Measurements from ENCODE around the gene UBE2K. TPM values are rescaled to one million over a fixed set of nuclear protein-coding genes. Genes with fewer than 3 reads are reported as not detected.
"Not testable (repeated sequence)": the region's sequence is repeated elsewhere in the genome, so short reads cannot be mapped to it uniquely, and the experiment has no call there.

UBE2K gene, protein sequence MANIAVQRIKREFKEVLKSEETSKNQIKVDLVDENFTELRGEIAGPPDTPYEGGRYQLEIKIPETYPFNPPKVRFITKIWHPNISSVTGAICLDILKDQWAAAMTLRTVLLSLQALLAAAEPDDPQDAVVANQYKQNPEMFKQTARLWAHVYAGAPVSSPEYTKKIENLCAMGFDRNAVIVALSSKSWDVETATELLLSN
- total RNA-seq (2012; rRNA removed), result 16.0 and 19.9 TPM in 2 replicates

DNA sequence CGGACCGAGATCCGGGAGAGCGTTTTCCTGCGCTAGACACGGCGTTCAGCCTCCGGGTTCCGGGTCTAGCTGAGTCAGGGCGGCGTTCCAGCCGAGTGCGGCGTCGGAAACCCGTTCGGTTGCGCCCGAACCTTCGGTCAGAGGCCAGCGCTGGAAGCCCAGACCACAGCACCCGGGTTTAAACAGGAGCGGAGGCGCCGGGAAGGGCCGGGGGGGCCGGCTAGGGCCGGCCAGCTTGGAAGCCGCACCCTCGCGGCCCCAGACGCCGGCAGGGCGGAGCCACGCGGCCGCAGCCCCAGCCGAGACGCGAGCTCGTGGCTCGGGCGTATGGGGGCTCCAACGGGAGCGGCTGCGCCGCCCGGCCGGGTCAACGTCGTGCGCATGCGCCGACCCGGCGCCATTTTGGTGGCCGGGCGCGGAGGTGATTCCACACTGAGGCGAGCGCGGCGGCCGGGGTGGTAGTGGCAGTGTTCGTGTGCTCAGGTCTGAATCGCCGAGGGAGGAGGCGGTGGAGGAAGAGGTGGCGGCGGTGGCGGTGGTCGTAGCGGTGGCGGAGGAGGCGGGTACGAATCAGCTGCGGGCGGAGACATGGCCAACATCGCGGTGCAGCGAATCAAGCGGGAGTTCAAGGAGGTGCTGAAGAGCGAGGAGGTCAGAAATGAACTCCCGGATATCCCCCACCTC, at the start of gene UBE2K:
UBE2K (plus strand) TSS at position 397 of the 684 bp plus-strand sequence; CDS start at position 589, 192 bp downstream.
- H3K4me2 ChIP-seq (ENCODE audit: low read length), result peak within 1 kb of the TSS; percentile 85
- peaks cover 7% of the 10 kb centered on the region for H3K36me3 ChIP-seq (ENCODE audit: insufficient read depth, low read length)
- H3K4me3 ChIP-seq (ENCODE audit: low read length), result peak within 1 kb of the TSS; percentile 98
- peaks cover 20% of the 10 kb centered on the region for H3K4me1 ChIP-seq (ENCODE audit: control insufficient read depth, insufficient read depth, low read length)
- no peaks in the 10 kb centered on the region for H3K27me3 ChIP-seq (ENCODE audit: control insufficient read depth, insufficient read depth, low read length)
- no peaks in the 10 kb centered on the region for H3K9me3 ChIP-seq (replicated peaks; ENCODE audit: low read length)
- H3K9ac ChIP-seq (ENCODE audit: low read depth, low read length), result peak within 1 kb of the TSS; percentile 99

DNA sequence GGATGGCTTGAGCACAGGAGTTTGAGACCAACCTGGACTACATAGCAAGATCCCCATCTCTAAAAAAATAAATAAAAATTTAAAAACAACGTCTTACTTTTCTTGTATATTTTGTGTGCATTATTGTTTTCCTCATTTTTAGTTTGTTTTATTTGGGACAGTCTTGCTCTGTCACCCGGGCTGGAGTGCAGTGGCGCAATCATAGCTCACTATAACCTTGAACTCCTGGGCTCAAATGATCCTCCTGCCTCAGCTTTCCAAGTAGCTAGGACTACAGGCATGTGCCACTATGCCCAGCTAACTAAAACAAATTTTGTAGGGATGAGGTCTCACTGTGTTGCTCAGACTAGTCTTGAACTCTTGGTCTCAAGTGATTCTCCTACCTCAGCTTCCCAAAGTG, 49.7 kb upstream of the UBE2K start:
- no peak overlapping the region for H3K9ac ChIP-seq (ENCODE audit: low read depth, low read length)
- H3K36me3 ChIP-seq (ENCODE audit: insufficient read depth, low read length), result no peaks in the 10 kb centered on the region
- H3K27me3 ChIP-seq (ENCODE audit: control insufficient read depth, insufficient read depth, low read length), result no peaks in the 10 kb centered on the region
- H3K9me3 ChIP-seq (replicated peaks; ENCODE audit: low read length), result no peaks in the 10 kb centered on the region
- H3K4me3 ChIP-seq (ENCODE audit: low read length), result no peak overlapping the region
- H3K4me1 ChIP-seq (ENCODE audit: control insufficient read depth, insufficient read depth, low read length), result no peaks in the 10 kb centered on the region
- no peak overlapping the region for H3K4me2 ChIP-seq (ENCODE audit: low read length)

DNA sequence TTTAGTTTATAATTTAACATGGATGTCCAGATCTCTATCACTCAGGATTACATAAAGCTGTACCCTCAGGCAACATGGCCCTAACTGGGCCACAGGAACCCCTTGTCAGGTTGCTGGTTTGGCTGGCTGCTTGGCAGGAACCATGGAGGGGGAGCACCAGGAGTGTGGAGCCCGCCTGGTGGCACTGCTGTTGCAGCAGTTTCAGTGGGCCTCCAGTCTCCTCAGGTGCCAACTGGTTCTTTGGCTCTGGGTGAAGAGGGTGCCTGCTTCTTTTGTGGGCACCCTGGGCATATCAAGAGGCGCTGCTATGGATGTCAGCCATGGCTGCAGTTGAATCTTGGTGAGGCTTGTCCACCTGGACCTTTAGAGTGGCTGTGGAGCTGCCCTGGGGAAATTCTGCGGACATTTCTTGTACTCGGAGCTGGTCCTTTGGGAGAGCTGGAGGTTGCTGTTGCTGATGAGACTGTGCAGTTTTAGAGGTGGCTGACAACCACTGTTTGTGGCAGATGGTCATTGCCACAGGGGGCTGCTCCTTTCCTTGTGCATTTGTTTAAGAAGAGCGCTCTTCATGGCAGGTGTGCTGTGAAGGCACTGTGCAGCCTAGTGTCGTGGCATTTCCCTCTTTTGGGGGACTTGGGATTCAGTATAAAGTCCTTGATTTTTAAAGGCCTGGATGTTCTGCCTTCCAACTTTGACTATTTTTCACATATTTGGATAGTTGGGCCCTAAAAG, 48.9 kb upstream of the UBE2K start:
- H3K4me1 ChIP-seq (ENCODE audit: control insufficient read depth, insufficient read depth, low read length), result no peaks in the 10 kb centered on the region
- no peak overlapping the region for H3K9ac ChIP-seq (ENCODE audit: low read depth, low read length)
- H3K4me3 ChIP-seq (ENCODE audit: low read length), result no peak overlapping the region
- no peaks in the 10 kb centered on the region for H3K27me3 ChIP-seq (ENCODE audit: control insufficient read depth, insufficient read depth, low read length)
- no peaks in the 10 kb centered on the region for H3K9me3 ChIP-seq (replicated peaks; ENCODE audit: low read length)
- no peak overlapping the region for H3K4me2 ChIP-seq (ENCODE audit: low read length)
- no peaks in the 10 kb centered on the region for H3K36me3 ChIP-seq (ENCODE audit: insufficient read depth, low read length)

GRCh38 chr4:39649639-39650265, 48.2 kb upstream of the UBE2K start:
- Histone ChIP-seq H3K27me3 (ENCODE audit: control insufficient read depth, insufficient read depth, low read length) (no peaks in the 10 kb centered on the region), H3K4me1 (ENCODE audit: control insufficient read depth, insufficient read depth, low read length) (no peaks in the 10 kb centered on the region), H3K36me3 (ENCODE audit: insufficient read depth, low read length) (no peaks in the 10 kb centered on the region), H3K4me3 (ENCODE audit: low read length) (no peak overlapping the region), H3K9ac (ENCODE audit: low read depth, low read length) (no peak overlapping the region), H3K9me3 (replicated peaks; ENCODE audit: low read length) (no peaks in the 10 kb centered on the region), H3K4me2 (ENCODE audit: low read length) (no peak overlapping the region)

- not testable (repeated sequence) for H3K4me2 ChIP-seq (ENCODE audit: low read length); H3K9me3 ChIP-seq (replicated peaks; ENCODE audit: low read length); H3K36me3 ChIP-seq (ENCODE audit: insufficient read depth, low read length); H3K9ac ChIP-seq (ENCODE audit: low read depth, low read length); H3K4me3 ChIP-seq (ENCODE audit: low read length); H3K27me3 ChIP-seq (ENCODE audit: control insufficient read depth, insufficient read depth, low read length)
- peaks cover 16% of the 10 kb centered on the region for H3K4me1 ChIP-seq (ENCODE audit: control insufficient read depth, insufficient read depth, low read length)
Observed at GRCh38 chr4:39651586-39651985, 46.4 kb upstream of the UBE2K start.

DNA sequence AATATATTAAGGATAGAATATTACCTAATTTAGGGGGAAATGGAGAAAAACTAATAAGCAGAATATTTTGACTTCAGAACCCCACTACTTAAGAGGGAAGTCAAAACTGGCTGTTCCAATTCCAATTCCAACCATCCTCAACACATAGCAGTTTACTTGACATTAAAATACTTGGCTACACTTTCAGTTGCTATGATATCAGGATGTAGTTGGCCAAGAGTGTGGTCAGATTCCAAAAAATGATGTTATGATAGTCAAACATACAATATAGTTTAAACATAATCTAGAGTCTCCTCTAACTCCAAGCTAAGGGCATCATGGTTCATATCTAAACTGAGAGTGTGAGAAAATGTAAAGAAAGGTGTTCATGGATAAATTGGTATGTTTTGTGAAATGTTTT, 42.7 kb upstream of the UBE2K start:
- Histone ChIP-seq H3K4me2 (ENCODE audit: low read length) (peak overlapping the region; percentile 40), H3K9ac (ENCODE audit: low read depth, low read length) (peak overlapping the region; percentile 21), H3K4me1 (ENCODE audit: control insufficient read depth, insufficient read depth, low read length) (peaks cover 26% of the 10 kb centered on the region), H3K36me3 (ENCODE audit: insufficient read depth, low read length) (no peaks in the 10 kb centered on the region), H3K4me3 (ENCODE audit: low read length) (no peak overlapping the region), H3K27me3 (ENCODE audit: control insufficient read depth, insufficient read depth, low read length) (no peaks in the 10 kb centered on the region), H3K9me3 (replicated peaks; ENCODE audit: low read length) (no peaks in the 10 kb centered on the region)

DNA sequence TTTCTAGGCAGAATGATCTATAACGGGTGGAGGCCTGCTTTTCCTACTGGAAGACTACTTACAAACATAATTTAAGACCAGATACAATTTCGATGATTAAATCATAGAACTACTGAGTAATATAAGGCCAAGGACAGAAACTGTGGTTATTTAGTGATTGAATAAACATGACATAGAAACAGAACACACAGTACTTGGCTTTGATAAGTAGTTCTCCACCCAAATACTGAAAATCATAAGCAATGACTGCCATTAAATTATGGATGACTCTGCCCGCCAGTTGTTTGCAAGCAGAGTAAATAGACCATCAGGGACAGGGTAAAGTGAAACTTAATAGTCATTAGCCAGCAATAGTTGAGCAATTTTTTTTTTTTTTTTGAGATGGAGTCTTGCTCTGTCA, 42.1 kb upstream of the UBE2K start:
- no peaks in the 10 kb centered on the region for H3K27me3 ChIP-seq (ENCODE audit: control insufficient read depth, insufficient read depth, low read length)
- H3K4me3 ChIP-seq (ENCODE audit: low read length), result no peak overlapping the region
- no peaks in the 10 kb centered on the region for H3K9me3 ChIP-seq (replicated peaks; ENCODE audit: low read length)
- H3K9ac ChIP-seq (ENCODE audit: low read depth, low read length), result peak overlapping the region; percentile 21
- peak overlapping the region; percentile 40 for H3K4me2 ChIP-seq (ENCODE audit: low read length)
- H3K36me3 ChIP-seq (ENCODE audit: insufficient read depth, low read length), result no peaks in the 10 kb centered on the region
- H3K4me1 ChIP-seq (ENCODE audit: control insufficient read depth, insufficient read depth, low read length), result peaks cover 32% of the 10 kb centered on the region

- not testable (repeated sequence) for H3K36me3 ChIP-seq (ENCODE audit: insufficient read depth, low read length); H3K9ac ChIP-seq (ENCODE audit: low read depth, low read length); H3K4me3 ChIP-seq (ENCODE audit: low read length); H3K27me3 ChIP-seq (ENCODE audit: control insufficient read depth, insufficient read depth, low read length); H3K9me3 ChIP-seq (replicated peaks; ENCODE audit: low read length); H3K4me2 ChIP-seq (ENCODE audit: low read length)
- H3K4me1 ChIP-seq (ENCODE audit: control insufficient read depth, insufficient read depth, low read length), result peaks cover 32% of the 10 kb centered on the region
Observed at GRCh38 chr4:39656638-39657037, 41.3 kb upstream of the UBE2K start.

DNA sequence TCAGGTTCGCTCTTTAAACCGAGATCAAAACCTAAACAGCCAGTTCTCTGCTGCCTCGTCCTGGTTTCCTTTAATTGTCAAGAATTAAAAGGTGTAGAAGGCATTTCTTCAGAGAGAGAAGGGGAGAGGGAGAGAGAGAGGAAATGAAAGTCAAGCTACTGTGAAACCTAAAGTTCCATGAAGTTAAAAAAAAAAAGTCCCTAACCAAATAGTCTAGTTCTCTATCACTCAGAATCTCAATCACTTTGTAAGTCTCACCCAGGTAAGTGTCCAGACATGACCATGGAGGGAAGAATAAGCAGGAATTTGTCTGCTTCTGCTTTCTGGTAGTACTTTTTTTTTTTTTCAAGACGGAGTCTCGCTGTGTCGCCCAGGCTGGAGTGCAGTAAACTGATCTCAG, 40.5 kb upstream of the UBE2K start:
- Histone ChIP-seq H3K27me3 (ENCODE audit: control insufficient read depth, insufficient read depth, low read length) (no peaks in the 10 kb centered on the region), H3K4me2 (ENCODE audit: low read length) (no peak overlapping the region), H3K36me3 (ENCODE audit: insufficient read depth, low read length) (no peaks in the 10 kb centered on the region), H3K4me3 (ENCODE audit: low read length) (no peak overlapping the region), H3K4me1 (ENCODE audit: control insufficient read depth, insufficient read depth, low read length) (peaks cover 32% of the 10 kb centered on the region), H3K9ac (ENCODE audit: low read depth, low read length) (no peak overlapping the region), H3K9me3 (replicated peaks; ENCODE audit: low read length) (no peaks in the 10 kb centered on the region)

DNA sequence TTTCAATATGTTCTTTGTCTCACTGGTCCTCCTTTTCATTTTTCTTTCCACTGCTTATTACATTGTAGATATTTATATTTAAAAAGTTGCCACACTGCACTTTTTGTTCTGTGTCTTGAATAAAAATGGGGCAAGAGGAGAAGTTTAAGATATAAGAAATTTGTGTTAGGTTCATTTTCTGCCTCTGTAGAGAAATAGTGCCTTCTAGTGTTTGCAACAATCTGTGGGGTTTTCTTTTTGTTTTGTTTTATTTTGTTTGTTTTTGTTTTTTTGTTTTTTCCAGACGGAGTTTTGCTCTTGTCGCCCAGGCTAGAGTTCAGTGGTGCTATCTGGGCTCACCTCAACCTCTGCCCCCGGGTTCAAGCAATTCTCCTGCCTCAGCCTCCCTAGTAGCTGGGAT, 39.2 kb upstream of the UBE2K start:
- no peak overlapping the region for H3K9ac ChIP-seq (ENCODE audit: low read depth, low read length)
- peaks cover 32% of the 10 kb centered on the region for H3K4me1 ChIP-seq (ENCODE audit: control insufficient read depth, insufficient read depth, low read length)
- no peak overlapping the region for H3K4me2 ChIP-seq (ENCODE audit: low read length)
- H3K27me3 ChIP-seq (ENCODE audit: control insufficient read depth, insufficient read depth, low read length), result no peaks in the 10 kb centered on the region
- H3K36me3 ChIP-seq (ENCODE audit: insufficient read depth, low read length), result no peaks in the 10 kb centered on the region
- H3K4me3 ChIP-seq (ENCODE audit: low read length), result no peak overlapping the region
- no peaks in the 10 kb centered on the region for H3K9me3 ChIP-seq (replicated peaks; ENCODE audit: low read length)

- Histone ChIP-seq H3K36me3 (ENCODE audit: insufficient read depth, low read length) (no peaks in the 10 kb centered on the region), H3K27me3 (ENCODE audit: control insufficient read depth, insufficient read depth, low read length) (no peaks in the 10 kb centered on the region), H3K4me3 (ENCODE audit: low read length) (no peak overlapping the region), H3K4me1 (ENCODE audit: control insufficient read depth, insufficient read depth, low read length) (peaks cover 40% of the 10 kb centered on the region), H3K9me3 (replicated peaks; ENCODE audit: low read length) (no peaks in the 10 kb centered on the region), H3K9ac (ENCODE audit: low read depth, low read length) (peak overlapping the region; percentile 32), H3K4me2 (ENCODE audit: low read length) (peak overlapping the region; percentile 42)
Observed at GRCh38 chr4:39660045-39660444, 37.9 kb upstream of the UBE2K start.
